ENCODE measurements around the gene STARD13.

Gene STARD13

GRCh38 chr13:33229446-33230177 is 55.9 kb downstream of the STARD13 start:
- peaks cover 32% of the 10 kb centered on the region for H3K4me1 Mint-ChIP-seq
- no peak for DNase-seq
- H3K9me3 Mint-ChIP-seq: peaks cover 21% of the 10 kb centered on the region
- H3K4me3 Mint-ChIP-seq: no peak overlapping the region
- peak overlapping the region; percentile 88 for H3K27ac Mint-ChIP-seq
- no peak for TF ChIP-seq CTCF (IDR thresholded peaks at IDR 0.05)
- H3K27me3 Mint-ChIP-seq (ENCODE audit: low read depth, poor library complexity): no peaks in the 10 kb centered on the region
- peaks cover 12% of the 10 kb centered on the region for H3K36me3 Mint-ChIP-seq (ENCODE audit: low read depth)

GRCh38 chr13:33228648-33229445 is 56.7 kb downstream of the STARD13 start:
- DNase-seq: no peak
- H3K36me3 Mint-ChIP-seq (ENCODE audit: low read depth): peaks cover 12% of the 10 kb centered on the region
- H3K9me3 Mint-ChIP-seq: peaks cover 24% of the 10 kb centered on the region
- H3K27me3 Mint-ChIP-seq (ENCODE audit: low read depth, poor library complexity): no peaks in the 10 kb centered on the region
- H3K27ac Mint-ChIP-seq: peak overlapping the region; percentile 88
- H3K4me1 Mint-ChIP-seq: peaks cover 32% of the 10 kb centered on the region
- TF ChIP-seq CTCF (IDR thresholded peaks at IDR 0.05): peak; percentile 88
- no peak overlapping the region for H3K4me3 Mint-ChIP-seq

GRCh38 chr13:33227927-33228647 is 57.5 kb downstream of the STARD13 start:
- Mint-ChIP-seq H3K27ac (no peak overlapping the region), H3K4me1 (peaks cover 32% of the 10 kb centered on the region), H3K9me3 (peaks cover 20% of the 10 kb centered on the region), H3K36me3 (ENCODE audit: low read depth) (peaks cover 7% of the 10 kb centered on the region), H3K27me3 (ENCODE audit: low read depth, poor library complexity) (no peaks in the 10 kb centered on the region), H3K4me3 (no peak overlapping the region)
- no peak for TF ChIP-seq CTCF (IDR thresholded peaks at IDR 0.05)
- no peak for DNase-seq

- no peak for DNase-seq
- H3K4me1 Mint-ChIP-seq: peaks cover 28% of the 10 kb centered on the region
- H3K27ac Mint-ChIP-seq: no peak overlapping the region
- H3K27me3 Mint-ChIP-seq (ENCODE audit: low read depth, poor library complexity): no peaks in the 10 kb centered on the region
- no peaks in the 10 kb centered on the region for H3K36me3 Mint-ChIP-seq (ENCODE audit: low read depth)
- no peak for TF ChIP-seq CTCF (IDR thresholded peaks at IDR 0.05)
- peaks cover 12% of the 10 kb centered on the region for H3K9me3 Mint-ChIP-seq
- H3K4me3 Mint-ChIP-seq: no peak overlapping the region
Observed at GRCh38 chr13:33224686-33225085, 60.9 kb downstream of the STARD13 start.

GRCh38 chr13:33224191-33224590 is 61.4 kb downstream of the STARD13 start:
- DNase-seq: no peak
- Mint-ChIP-seq H3K4me1 (peaks cover 23% of the 10 kb centered on the region), H3K36me3 (ENCODE audit: low read depth) (no peaks in the 10 kb centered on the region), H3K9me3 (peaks cover 12% of the 10 kb centered on the region), H3K27ac (no peak overlapping the region), H3K27me3 (ENCODE audit: low read depth, poor library complexity) (no peaks in the 10 kb centered on the region), H3K4me3 (no peak overlapping the region)
- TF ChIP-seq CTCF (IDR thresholded peaks at IDR 0.05): no peak

Measured in nephron progenitor cell (in vitro differentiated cells).